ENCODE measurements around the gene TESMIN. TPM values are rescaled to one million over a fixed set of nuclear protein-coding genes. Genes with fewer than 3 reads are reported as not detected.

The TESMIN gene
- total and polyA plus RNA-seq, 2 of the 13 experiments (the other 11 are each of a cell fraction or from before 2014, with no cell fraction given): 0.15 to 0.45 TPM

DNA sequence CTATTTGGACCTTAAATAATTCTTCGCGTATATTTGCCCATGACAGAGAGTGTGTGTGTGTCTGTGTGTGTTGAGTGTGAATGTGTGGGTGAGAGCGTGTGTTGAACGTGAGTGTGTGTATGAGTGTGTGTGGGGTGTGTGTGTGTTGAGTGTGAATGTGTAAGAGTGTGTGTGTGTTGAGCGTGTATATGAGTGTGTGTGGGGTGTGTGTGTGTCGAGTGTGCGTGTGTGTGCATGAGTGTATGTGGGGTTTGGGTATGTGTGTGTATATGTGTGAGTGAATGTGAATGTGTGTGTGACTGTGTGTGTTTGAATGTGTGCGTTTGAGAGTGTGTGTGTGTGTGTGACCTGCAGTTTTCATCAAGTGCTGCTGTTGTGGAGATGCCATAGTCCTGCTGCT is 40.2 kb downstream of the TESMIN start:
- H4K20me1 ChIP-seq (ENCODE audit: insufficient read depth, low read length): no peaks in the 10 kb centered on the region
- in situ Hi-C loops (cut with HindIII; ENCODE audit: extremely low pct_ligation_motif_present, low pct_unique_long_range_greater_than_20kb): no loop called here
- ChIA-PET CTCF (ENCODE audit: low intra/inter-chr PET ratio, low total read pairs) (no interaction called here), POLR2A (no interaction called here)
- DNase-seq (ENCODE audit: low spot score) (no peak), FAIRE-seq (no peak), ATAC-seq (no peak)
- BruUV-seq (replicated peaks): no TSS peak
- no peak overlapping the region for H3K4me2 ChIP-seq (ENCODE audit: low read depth, low read length)
- intact Hi-C loops (cut with micrococcal nuclease; ENCODE audit: unreplicated experiment): no loop called here
- no peak overlapping the region for H3K4me3 ChIP-seq (replicated peaks in 1 of 3; ENCODE audit: insufficient read depth in 1 of 3, low read depth in 2 of 3, low read length in 3 of 3)
- 43% methylated on average over 8 of the region's 8 CpGs for WGBS (ENCODE audit: low lambda C conversion rate)
- H3K4me1 ChIP-seq (ENCODE audit: insufficient read depth, low read length): no peaks in the 10 kb centered on the region
- H2AFZ ChIP-seq (ENCODE audit: low read length): no peak overlapping the region
- no peak overlapping the region for H3K9ac ChIP-seq (ENCODE audit: insufficient read depth, low read depth, low read length)
- no peak overlapping the region for H3K27ac ChIP-seq (ENCODE audit: extremely low read length, insufficient read depth, low read length)
- no peaks in the 10 kb centered on the region for H3K79me2 ChIP-seq (ENCODE audit: insufficient read depth, low read length)
- no peaks in the 10 kb centered on the region for H3K9me3 ChIP-seq (ENCODE audit: low read length)
- TF ChIP-seq RAD51 (IDR thresholded peaks at IDR 0.05; ENCODE audit: borderline replicate concordance) (0 out of 2 replicates have a peak, but pooled peaks have one; percentile 13), ERF (CRISPR knock-in tag; IDR thresholded peaks at IDR 0.05) (no peak)
- no peaks in the 10 kb centered on the region for H3K36me3 ChIP-seq (replicated peaks in 1 of 2; ENCODE audit: control insufficient read depth in 1 of 2, insufficient read depth in 2 of 2, low read length in 2 of 2)
- H3K27me3 ChIP-seq (ENCODE audit: control insufficient read depth in 1 of 2, insufficient read depth in 2 of 2, low read length in 2 of 2): peaks cover 5 to 57% of the 10 kb centered on the region in 2 experiments; a peak in 4 of 5 replicates

DNA sequence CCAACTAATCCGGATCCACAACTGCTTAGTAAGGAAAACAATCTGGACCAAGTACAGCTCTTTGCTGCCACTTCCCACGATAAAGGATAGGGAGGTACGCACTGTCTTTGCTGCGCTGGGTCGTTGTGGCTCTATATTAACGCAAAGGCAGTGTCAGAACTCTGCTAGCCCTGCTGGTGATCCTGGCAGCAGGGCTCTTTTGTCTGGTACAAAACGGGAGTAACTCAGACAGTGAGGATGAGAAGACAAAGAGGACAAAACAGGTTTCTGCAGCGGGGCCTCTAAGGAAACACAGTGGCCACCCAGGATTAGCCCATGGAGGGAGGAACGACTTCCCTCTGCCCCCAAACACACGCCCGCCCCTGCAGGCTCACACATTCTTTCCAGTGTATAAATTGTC is 40.9 kb downstream of the TESMIN start:
- no peak for FAIRE-seq
- 61% methylated on average over 11 of the region's 11 CpGs for WGBS (ENCODE audit: low lambda C conversion rate)

More for the DNA sequence above, 40.9 kb downstream of the TESMIN start:
- intact Hi-C loops (cut with micrococcal nuclease; ENCODE audit: unreplicated experiment): no loop called here
- Histone ChIP-seq H2AFZ (ENCODE audit: low read length) (no peak overlapping the region), H3K4me1 (ENCODE audit: insufficient read depth, low read length) (no peaks in the 10 kb centered on the region), H3K36me3 (replicated peaks in 1 of 2; ENCODE audit: control insufficient read depth in 1 of 2, insufficient read depth in 2 of 2, low read length in 2 of 2) (no peaks in the 10 kb centered on the region), H3K27ac (ENCODE audit: extremely low read length, insufficient read depth, low read length) (no peak overlapping the region), H3K4me3 (replicated peaks in 1 of 3; ENCODE audit: insufficient read depth in 1 of 3, low read depth in 2 of 3, low read length in 3 of 3) (no peak overlapping the region), H3K27me3 (ENCODE audit: control insufficient read depth in 1 of 2, insufficient read depth in 2 of 2, low read length in 2 of 2) (peaks cover 3 to 56% of the 10 kb centered on the region in 2 experiments; a peak in 4 of 5 replicates), H3K9me3 (ENCODE audit: low read length) (no peaks in the 10 kb centered on the region), H4K20me1 (ENCODE audit: insufficient read depth, low read length) (no peaks in the 10 kb centered on the region), H3K79me2 (ENCODE audit: insufficient read depth, low read length) (no peaks in the 10 kb centered on the region), H3K9ac (ENCODE audit: insufficient read depth, low read depth, low read length) (no peak overlapping the region), H3K4me2 (ENCODE audit: low read depth, low read length) (no peak overlapping the region)
- TF ChIP-seq BCL6 (CRISPR knock-in tag; IDR thresholded peaks at IDR 0.05) (no peak), FIP1L1 (IDR thresholded peaks at IDR 0.05; ENCODE audit: borderline replicate concordance, insufficient read depth, low read depth, low read length) (no peak), ONECUT2 (CRISPR knock-in tag; IDR thresholded peaks at IDR 0.05) (no peak), ZNF530 (CRISPR knock-in tag; IDR thresholded peaks at IDR 0.05; ENCODE audit: low read depth) (no peak), CCAR2 (optimal IDR thresholded peaks at IDR 0.05; ENCODE audit: low read depth, low read length) (no peak), JDP2 (CRISPR knock-in tag; IDR thresholded peaks at IDR 0.05; ENCODE audit: borderline replicate concordance) (no peak), ZNF629 (CRISPR knock-in tag; conservative IDR thresholded peaks at IDR 0.05) (no peak), SP4 (CRISPR knock-in tag; IDR thresholded peaks at IDR 0.05) (no peak), ZNF20 (CRISPR knock-in tag; IDR thresholded peaks at IDR 0.05) (no peak), ZNF558 (CRISPR knock-in tag; IDR thresholded peaks at IDR 0.05; ENCODE audit: borderline replicate concordance) (no peak)
- TF ChIP-seq, protein P1, sequence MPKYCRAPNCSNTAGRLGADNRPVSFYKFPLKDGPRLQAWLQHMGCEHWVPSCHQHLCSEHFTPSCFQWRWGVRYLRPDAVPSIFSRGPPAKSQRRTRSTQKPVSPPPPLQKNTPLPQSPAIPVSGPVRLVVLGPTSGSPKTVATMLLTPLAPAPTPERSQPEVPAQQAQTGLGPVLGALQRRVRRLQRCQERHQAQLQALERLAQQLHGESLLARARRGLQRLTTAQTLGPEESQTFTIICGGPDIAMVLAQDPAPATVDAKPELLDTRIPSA (CRISPR knock-in tag; IDR thresholded peaks at IDR 0.05; ENCODE audit: borderline replicate concordance): no peak
- TF ChIP-seq, protein P2, sequence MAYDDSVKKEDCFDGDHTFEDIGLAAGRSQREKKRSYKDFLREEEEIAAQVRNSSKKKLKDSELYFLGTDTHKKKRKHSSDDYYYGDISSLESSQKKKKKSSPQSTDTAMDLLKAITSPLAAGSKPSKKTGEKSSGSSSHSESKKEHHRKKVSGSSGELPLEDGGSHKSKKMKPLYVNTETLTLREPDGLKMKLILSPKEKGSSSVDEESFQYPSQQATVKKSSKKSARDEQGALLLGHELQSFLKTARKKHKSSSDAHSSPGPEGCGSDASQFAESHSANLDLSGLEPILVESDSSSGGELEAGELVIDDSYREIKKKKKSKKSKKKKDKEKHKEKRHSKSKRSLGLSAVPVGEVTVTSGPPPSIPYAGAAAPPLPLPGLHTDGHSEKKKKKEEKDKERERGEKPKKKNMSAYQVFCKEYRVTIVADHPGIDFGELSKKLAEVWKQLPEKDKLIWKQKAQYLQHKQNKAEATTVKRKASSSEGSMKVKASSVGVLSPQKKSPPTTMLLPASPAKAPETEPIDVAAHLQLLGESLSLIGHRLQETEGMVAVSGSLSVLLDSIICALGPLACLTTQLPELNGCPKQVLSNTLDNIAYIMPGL (CRISPR knock-in tag; IDR thresholded peaks at IDR 0.05; ENCODE audit: borderline replicate concordance in 1 of 2, low read depth in 1 of 2): no peak
- TF ChIP-seq, protein P3, sequence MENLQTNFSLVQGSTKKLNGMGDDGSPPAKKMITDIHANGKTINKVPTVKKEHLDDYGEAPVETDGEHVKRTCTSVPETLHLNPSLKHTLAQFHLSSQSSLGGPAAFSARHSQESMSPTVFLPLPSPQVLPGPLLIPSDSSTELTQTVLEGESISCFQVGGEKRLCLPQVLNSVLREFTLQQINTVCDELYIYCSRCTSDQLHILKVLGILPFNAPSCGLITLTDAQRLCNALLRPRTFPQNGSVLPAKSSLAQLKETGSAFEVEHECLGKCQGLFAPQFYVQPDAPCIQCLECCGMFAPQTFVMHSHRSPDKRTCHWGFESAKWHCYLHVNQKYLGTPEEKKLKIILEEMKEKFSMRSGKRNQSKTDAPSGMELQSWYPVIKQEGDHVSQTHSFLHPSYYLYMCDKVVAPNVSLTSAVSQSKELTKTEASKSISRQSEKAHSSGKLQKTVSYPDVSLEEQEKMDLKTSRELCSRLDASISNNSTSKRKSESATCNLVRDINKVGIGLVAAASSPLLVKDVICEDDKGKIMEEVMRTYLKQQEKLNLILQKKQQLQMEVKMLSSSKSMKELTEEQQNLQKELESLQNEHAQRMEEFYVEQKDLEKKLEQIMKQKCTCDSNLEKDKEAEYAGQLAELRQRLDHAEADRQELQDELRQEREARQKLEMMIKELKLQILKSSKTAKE (CRISPR knock-in tag; IDR thresholded peaks at IDR 0.05; ENCODE audit: borderline replicate concordance): no peak
- DNase-seq (ENCODE audit: low spot score): no peak
- CTCF ChIA-PET (ENCODE audit: low intra/inter-chr PET ratio, low total read pairs): no interaction called here
- POLR2A ChIA-PET: no interaction called here
- no TSS peak for BruUV-seq (replicated peaks)
- in situ Hi-C loops (cut with HindIII; ENCODE audit: extremely low pct_ligation_motif_present, low pct_unique_long_range_greater_than_20kb): no loop called here
- ATAC-seq: no peak

Measured in HepG2 (cell line).